Duodenal mucosa (tissue), 2 donors: ENCODE results near the gene FBLN5.

ENCODE experiments used
- H3K27ac ChIP-seq: one replicate; pipeline ENCODE4 v1.7.0; 2013; ENCODE audit warnings: low read depth, low read length
- H3K27me3 ChIP-seq, 2 donors: one replicate each; pipeline ENCODE4 v1.7.0; 2013; ENCODE audit warnings: low read length in 2 of 2, control low read depth in 1 of 2; ENCODE audit not compliant: insufficient read depth in 2 of 2, control insufficient read depth in 1 of 2
- H3K36me3 ChIP-seq, 2 donors: one replicate each; pipeline ENCODE4 v1.7.0; 2013; ENCODE audit warnings: low read length in 2 of 2, control low read depth in 1 of 2; ENCODE audit not compliant: insufficient read depth in 2 of 2, control insufficient read depth in 1 of 2
- H3K4me1 ChIP-seq, 2 donors: one replicate each; pipeline ENCODE4 v1.7.0; 2013; ENCODE audit warnings: low read length in 2 of 2, control low read depth in 1 of 2; ENCODE audit not compliant: insufficient read depth in 2 of 2, control insufficient read depth in 1 of 2
- H3K4me3 ChIP-seq, 2 donors: one replicate each; pipeline ENCODE4 v1.7.0; 2013; ENCODE audit warnings: low read length in 2 of 2, low read depth in 1 of 2
- H3K9ac ChIP-seq, 2 donors: one replicate each; pipeline ENCODE4 v1.7.0; 2013; ENCODE audit warnings: low read length in 2 of 2, low read depth in 1 of 2
- H3K9me3 ChIP-seq, 2 donors: one replicate each; pipeline ENCODE4 v1.7.0; 2013; ENCODE audit warnings: low read length in 2 of 2, control low read depth in 1 of 2; ENCODE audit not compliant: control insufficient read depth in 1 of 2

FBLN5 gene

GRCh38 chr14:91910196-91910595, 37.3 kb downstream of the FBLN5 start:
- H3K27me3 ChIP-seq, result no peaks in the 10 kb centered on the region
- H3K4me1 ChIP-seq, result peaks cover 8 to 11% of the 10 kb centered on the region in 2 donors
- H3K27ac ChIP-seq, result no peak overlapping the region
- no peaks in the 10 kb centered on the region for H3K36me3 ChIP-seq
- H3K9ac ChIP-seq, result no peak overlapping the region
- no peaks in the 10 kb centered on the region for H3K9me3 ChIP-seq
- H3K4me3 ChIP-seq, result no peak overlapping the region

GRCh38 chr14:91906374-91906773, 41.1 kb downstream of the FBLN5 start:
- H3K27me3 ChIP-seq, result no peaks in the 10 kb centered on the region
- no peak overlapping the region for H3K27ac ChIP-seq
- H3K4me3 ChIP-seq, result no peak overlapping the region
- H3K9me3 ChIP-seq, result no peaks in the 10 kb centered on the region
- no peaks in the 10 kb centered on the region for H3K36me3 ChIP-seq
- peaks cover 8 to 11% of the 10 kb centered on the region in 2 donors for H3K4me1 ChIP-seq
- no peak overlapping the region for H3K9ac ChIP-seq

- Histone ChIP-seq H3K4me1 (peaks cover 8% of the 10 kb centered on the region in 2 donors), H3K9me3 (no peaks in the 10 kb centered on the region), H3K4me3 (no peak overlapping the region), H3K9ac (no peak overlapping the region), H3K36me3 (no peaks in the 10 kb centered on the region), H3K27ac (no peak overlapping the region), H3K27me3 (no peaks in the 10 kb centered on the region)
Observed at GRCh38 chr14:91904956-91905645, 42.4 kb downstream of the FBLN5 start.

- Histone ChIP-seq H3K36me3 (no peaks in the 10 kb centered on the region), H3K9me3 (no peaks in the 10 kb centered on the region), H3K27me3 (no peaks in the 10 kb centered on the region), H3K27ac (no peak overlapping the region), H3K9ac (no peak overlapping the region), H3K4me1 (peaks cover 8% of the 10 kb centered on the region in 2 donors), H3K4me3 (no peak overlapping the region)
Observed at GRCh38 chr14:91904483-91904882, 43.0 kb downstream of the FBLN5 start.

GRCh38 chr14:91903070-91903469, 44.4 kb downstream of the FBLN5 start:
- no peaks in the 10 kb centered on the region for H3K36me3 ChIP-seq
- no peak overlapping the region for H3K4me3 ChIP-seq
- H3K27me3 ChIP-seq, result no peaks in the 10 kb centered on the region
- no peak overlapping the region for H3K27ac ChIP-seq
- H3K4me1 ChIP-seq, result peaks cover 8 to 10% of the 10 kb centered on the region in 2 donors
- no peaks in the 10 kb centered on the region for H3K9me3 ChIP-seq
- H3K9ac ChIP-seq, result no peak overlapping the region

GRCh38 chr14:91902336-91902735, 45.2 kb downstream of the FBLN5 start:
- Histone ChIP-seq H3K27ac (no peak overlapping the region), H3K4me1 (peaks cover 8 to 10% of the 10 kb centered on the region in 2 donors), H3K4me3 (no peak overlapping the region), H3K36me3 (no peaks in the 10 kb centered on the region), H3K9ac (no peak overlapping the region), H3K9me3 (no peaks in the 10 kb centered on the region), H3K27me3 (no peaks in the 10 kb centered on the region)

GRCh38 chr14:91901449-91902226, 45.9 kb downstream of the FBLN5 start:
- Histone ChIP-seq H3K36me3 (no peaks in the 10 kb centered on the region), H3K27ac (no peak overlapping the region), H3K9me3 (no peaks in the 10 kb centered on the region), H3K9ac (no peak overlapping the region), H3K27me3 (no peaks in the 10 kb centered on the region), H3K4me3 (no peak overlapping the region), H3K4me1 (peaks cover 6 to 9% of the 10 kb centered on the region in 2 donors)

GRCh38 chr14:91899806-91900205, 47.7 kb downstream of the FBLN5 start:
- peaks cover 0 to 2% of the 10 kb centered on the region in 2 donors for H3K4me1 ChIP-seq
- no peak overlapping the region for H3K27ac ChIP-seq

GRCh38 chr14:91899213-91899612, 48.3 kb downstream of the FBLN5 start:
- Histone ChIP-seq H3K27ac (no peak overlapping the region), H3K4me1 (peaks cover 0 to 2% of the 10 kb centered on the region in 2 donors), H3K9me3 (no peaks in the 10 kb centered on the region), H3K4me3 (no peak overlapping the region), H3K27me3 (no peaks in the 10 kb centered on the region), H3K9ac (no peak overlapping the region), H3K36me3 (no peaks in the 10 kb centered on the region)

More at GRCh38 chr14:91899806-91900205, 47.7 kb downstream of the FBLN5 start:
- H3K36me3 ChIP-seq, result no peaks in the 10 kb centered on the region
- no peaks in the 10 kb centered on the region for H3K9me3 ChIP-seq
- no peaks in the 10 kb centered on the region for H3K27me3 ChIP-seq
- no peak overlapping the region for H3K4me3 ChIP-seq
- no peak overlapping the region for H3K9ac ChIP-seq

GRCh38 chr14:91898372-91898771, 49.1 kb downstream of the FBLN5 start:
- no peaks in the 10 kb centered on the region for H3K27me3 ChIP-seq
- no peak overlapping the region for H3K27ac ChIP-seq
- no peaks in the 10 kb centered on the region for H3K9me3 ChIP-seq
- no peaks in the 10 kb centered on the region for H3K36me3 ChIP-seq
- H3K4me1 ChIP-seq, result peaks cover 0 to 2% of the 10 kb centered on the region in 2 donors
- H3K4me3 ChIP-seq, result no peak overlapping the region
- H3K9ac ChIP-seq, result no peak overlapping the region
